DOHH2 (cell line): Measurements from ENCODE around the gene MPPED1.

Experiments used
- CTCF ChIP-seq: fragments of 200-600 bp; sonication (generic); IDR thresholded peaks from one replicate; pipeline ENCODE4 v1.5.1; 2014; ENCODE audit warnings: antibody characterized with exemption, mild to moderate bottlenecking, low read depth, low read length; ENCODE audit not compliant: poor library complexity, severe bottlenecking
- EZH2phosphoT487 ChIP-seq: fragments of 200-600 bp; sonication (generic); IDR thresholded peaks from 2 replicates; pipeline ENCODE4 v1.6.1; 2017; ENCODE audit warnings: borderline replicate concordance, mild to moderate bottlenecking, antibody characterized with exemption, low read length, moderate library complexity, mixed read lengths

GRCh38 chr22:43462701-43463100, 50.9 kb downstream of the MPPED1 start:
- TF ChIP-seq CTCF (no peak), EZH2phosphoT487 (no peak)
